LNCAP (cell line): ENCODE data around the gene RAB11FIP4.

Source experiments
- TF ChIP-seq, protein P1 (sequence below): fragments of 450-650 bp; IDR thresholded peaks from 2 replicates; pipeline ENCODE4 v1.5.1; 2017; ENCODE audit warnings: mild to moderate bottlenecking

RAB11FIP4 gene

DNA sequence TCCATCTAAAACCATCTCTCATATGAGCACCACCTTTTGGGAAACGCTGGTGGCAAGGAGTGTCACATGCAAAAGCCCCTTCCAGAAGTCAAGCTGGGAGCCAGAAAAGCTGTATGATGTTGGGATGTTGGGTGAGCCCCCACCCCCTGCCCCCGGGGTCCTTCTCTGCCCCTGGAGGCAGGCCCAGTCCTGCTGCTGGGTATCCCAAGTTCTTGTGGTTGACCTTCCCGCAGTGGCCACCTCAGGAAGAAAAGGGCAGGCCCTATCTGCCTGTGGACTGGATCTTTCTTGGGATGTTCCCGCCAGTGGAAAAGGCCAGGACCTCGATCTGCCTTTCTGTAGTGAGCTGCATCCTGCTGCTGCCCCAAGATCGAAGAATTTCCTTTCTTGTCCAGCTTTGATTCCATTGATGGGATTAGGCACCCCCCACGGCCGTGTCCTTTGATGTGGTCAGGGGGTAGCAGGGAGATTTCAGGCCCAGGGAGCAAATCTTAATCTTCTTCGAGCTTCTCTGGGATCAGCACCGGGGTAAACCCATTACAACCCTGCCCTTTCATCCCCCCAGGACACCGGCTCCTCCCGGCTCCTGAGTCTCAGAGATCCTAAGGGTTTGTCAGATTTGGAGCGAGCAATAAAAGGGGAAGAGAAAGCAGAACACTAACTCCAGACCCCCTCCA, 165.6 kb downstream of the RAB11FIP4 start:
- TF ChIP-seq, protein P1, sequence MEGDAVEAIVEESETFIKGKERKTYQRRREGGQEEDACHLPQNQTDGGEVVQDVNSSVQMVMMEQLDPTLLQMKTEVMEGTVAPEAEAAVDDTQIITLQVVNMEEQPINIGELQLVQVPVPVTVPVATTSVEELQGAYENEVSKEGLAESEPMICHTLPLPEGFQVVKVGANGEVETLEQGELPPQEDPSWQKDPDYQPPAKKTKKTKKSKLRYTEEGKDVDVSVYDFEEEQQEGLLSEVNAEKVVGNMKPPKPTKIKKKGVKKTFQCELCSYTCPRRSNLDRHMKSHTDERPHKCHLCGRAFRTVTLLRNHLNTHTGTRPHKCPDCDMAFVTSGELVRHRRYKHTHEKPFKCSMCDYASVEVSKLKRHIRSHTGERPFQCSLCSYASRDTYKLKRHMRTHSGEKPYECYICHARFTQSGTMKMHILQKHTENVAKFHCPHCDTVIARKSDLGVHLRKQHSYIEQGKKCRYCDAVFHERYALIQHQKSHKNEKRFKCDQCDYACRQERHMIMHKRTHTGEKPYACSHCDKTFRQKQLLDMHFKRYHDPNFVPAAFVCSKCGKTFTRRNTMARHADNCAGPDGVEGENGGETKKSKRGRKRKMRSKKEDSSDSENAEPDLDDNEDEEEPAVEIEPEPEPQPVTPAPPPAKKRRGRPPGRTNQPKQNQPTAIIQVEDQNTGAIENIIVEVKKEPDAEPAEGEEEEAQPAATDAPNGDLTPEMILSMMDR = no peak

DNA sequence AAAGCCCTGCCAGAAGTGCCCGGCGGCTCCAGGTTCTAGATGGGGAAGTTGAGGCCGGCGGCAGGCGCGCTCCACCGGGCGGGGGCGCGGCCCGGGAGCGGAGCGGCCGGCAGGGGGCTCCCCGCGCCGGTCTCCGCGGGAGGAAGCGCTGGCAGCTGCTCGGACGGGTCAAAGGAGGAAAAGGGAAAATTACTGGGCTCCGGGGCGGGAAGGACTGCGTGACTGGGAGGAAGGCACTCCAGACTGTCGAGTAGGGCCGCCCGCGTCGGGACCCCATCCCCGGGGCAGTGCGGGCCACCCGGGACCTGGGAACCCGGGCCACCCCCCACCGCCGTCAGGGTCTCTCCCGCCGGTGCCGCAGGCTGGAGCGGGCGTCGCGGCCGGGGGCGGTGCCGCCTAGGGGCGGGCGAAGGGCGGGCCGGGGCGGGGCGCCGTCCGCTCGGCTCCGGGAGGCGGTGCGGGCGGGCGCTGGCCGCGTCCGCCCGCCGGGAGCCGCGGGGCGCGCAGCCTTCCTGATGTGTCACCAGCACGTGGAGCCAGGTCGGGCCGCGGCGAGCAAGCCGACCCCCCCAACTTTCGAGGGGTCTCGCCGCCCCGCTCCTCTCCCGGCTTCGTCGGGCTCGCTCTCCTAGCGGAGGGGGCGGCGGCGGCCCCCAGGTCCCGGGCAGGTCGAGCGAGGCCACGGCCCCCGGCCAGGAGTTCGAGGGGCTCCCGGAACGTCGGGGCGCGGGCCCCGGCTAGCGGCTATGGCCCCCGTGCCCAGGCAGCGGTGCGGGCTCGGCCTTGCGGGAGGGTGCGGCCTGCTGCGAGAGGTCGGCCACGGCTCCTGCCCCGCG, 167.5 kb downstream of the RAB11FIP4 start:
- TF ChIP-seq, protein P1 = peak; percentile 94

DNA sequence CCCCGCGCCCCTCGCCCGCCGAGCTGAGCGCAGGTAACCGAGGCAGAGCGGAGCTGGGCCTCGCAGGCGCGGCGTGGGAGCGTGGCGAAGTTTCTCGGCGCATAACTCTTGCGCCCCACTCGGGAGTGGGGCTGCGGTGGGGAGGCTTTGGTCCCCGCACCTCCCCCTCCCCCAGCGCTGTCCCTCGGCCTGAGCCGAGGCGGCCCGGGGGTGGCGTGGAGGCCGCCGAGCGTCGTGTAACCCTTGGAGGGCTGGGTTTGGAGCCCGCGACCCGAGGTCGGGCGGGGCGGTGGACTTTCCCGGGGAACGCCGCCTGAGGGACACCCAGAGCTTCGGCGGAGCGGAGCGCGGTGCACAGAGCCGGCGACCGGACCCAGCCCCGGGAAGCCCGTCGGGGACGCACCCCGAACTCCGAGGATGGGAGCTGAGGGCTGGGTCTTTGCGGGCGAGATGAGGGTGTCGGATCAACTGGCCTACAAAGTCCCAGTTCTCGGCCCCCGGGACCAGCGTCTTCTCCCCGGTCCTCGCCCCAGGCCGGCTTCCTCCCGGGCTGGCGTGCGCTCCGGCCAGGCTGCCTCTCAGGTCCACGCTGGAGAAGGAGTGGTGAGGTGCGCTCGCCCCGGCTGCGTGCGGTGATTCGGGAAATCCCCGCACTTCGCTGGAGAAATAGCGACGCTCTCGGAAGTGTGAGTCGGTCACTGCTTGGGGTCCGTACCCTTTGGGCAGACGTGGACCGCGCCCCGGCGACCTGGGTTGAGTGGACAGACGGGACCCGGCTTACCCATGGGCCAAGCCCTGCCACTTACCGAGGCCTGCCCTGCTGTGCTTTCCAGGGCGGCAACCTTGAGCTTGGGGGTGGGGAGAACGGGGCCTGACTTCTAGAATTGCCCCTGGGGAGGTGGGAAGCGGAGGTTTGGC, 168.4 kb downstream of the RAB11FIP4 start:
- TF ChIP-seq, protein P1 = no peak

DNA sequence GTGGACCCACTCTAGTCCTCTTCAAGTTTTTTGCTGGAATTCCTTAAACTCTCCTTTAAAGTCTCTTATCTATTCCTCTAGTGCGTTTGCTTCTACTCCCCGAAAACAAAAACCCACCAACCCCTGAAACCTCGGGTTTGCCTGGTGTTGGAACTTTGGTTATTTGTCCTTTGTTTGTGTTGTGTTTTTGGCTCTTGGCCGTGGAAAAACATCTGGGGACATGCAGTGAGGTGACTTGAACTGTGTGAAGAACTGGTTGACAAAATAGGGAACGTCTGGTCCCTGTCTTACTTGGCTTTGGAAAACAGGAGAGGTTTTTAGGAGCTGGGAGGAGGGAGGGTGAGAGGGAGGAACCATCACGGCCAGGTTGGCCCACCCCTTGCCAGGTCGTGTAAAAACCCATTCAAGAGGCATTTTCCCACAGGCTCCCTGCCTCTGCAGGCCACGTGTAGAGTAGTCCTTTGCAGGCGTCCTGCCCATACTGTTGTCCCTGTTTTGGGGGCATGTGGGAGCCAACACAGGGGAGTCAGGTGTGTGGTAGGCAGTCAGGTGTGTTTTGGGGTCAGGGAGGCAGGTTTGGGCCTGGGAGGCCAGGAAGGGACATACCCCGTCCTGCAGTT, 169.3 kb downstream of the RAB11FIP4 start:
- TF ChIP-seq, protein P1 = no peak

DNA sequence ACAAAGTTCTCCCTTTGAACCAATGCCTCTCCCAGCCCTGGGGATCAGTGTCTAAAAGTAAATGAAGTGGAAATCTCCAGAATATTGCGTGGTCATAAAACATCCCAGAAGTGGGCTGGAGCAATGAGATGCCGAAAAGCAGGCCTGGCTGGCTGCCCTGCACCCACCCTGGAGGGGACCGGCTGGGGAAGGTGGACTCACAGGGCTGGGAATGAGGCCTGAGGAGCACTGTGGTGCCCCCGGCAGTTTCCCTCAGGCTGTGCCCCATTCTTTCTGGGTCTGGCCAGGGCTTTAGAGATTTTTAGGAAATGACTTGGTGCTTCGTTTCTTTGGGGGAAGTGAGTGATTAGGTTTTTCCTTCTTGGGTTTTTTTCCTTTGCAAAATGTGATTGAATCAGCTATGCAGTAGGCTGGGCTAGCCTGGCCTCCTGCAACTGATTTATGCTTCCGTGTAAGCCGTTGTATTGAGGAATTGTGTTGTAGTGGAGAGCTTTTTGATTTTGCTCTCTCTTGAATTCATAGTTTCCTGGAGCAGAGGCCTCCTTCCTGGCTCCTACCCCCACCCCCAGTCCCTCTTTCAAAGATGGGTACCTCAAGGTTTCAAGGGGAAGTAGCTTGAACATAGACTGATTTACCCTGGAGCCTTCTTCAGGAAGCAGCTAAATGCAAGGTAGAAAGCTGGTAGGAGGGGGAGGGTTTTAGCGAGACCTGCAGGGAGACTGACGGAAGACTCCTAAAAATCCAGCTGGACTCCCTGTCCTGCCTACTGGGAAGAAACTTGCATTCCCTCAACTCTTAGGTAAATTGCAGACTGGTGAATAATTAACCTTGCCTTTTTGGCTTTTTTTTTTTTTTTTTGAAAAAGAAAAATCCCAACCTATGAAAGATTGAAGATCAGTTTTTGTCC, 170.2 kb downstream of the RAB11FIP4 start:
- TF ChIP-seq, protein P1 = no peak

DNA sequence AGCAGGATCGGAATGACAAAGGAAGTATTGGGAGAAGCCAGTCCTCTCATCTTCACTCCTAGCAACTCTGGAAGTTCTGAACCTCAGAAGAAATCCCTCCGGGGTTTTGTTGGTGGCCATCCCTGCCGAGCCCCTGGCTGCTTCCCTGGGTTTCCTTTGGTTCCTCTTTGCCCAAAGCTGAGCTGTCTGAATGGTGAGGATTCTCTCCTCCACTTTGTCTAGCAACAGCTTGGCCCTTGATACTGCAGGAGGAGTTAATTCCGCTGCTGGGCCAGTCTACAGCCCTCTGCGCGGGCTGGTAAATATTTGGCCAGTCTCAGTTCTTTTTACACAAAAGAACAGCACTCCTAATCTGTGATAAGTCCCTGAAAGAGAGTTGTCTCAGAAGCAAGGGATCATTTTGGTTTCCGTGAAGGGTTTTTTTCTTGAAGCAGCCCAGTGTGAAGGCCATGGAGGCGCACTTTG, 170.9 kb downstream of the RAB11FIP4 start:
- TF ChIP-seq, protein P1 = no peak
